Coronary artery (tissue), 2 donors: Measurements from ENCODE around the gene TSPAN5.

Experiments
- DNase-seq: peaks from one replicate; pipeline ENCODE4 v3.0.0-alpha.2; 2017; ENCODE audit warnings: low spot score
- H3K27ac ChIP-seq, 2 donors: fragments of 200-600 bp; sonication (generic); one replicate each; pipeline ENCODE4 v1.5.1; 2016 to 2019
- H3K4me3 ChIP-seq: fragments of 200-600 bp; sonication (generic); 2 replicates; pipeline ENCODE4 v1.5.1; 2016; ENCODE audit warnings: mild to moderate bottlenecking, moderate library complexity
- CTCF ChIP-seq: fragments of 200-600 bp; sonication (generic); IDR thresholded peaks from one replicate; pipeline ENCODE4 v1.5.1; 2019; ENCODE audit warnings: antibody characterized with exemption

TSPAN5 gene

DNA sequence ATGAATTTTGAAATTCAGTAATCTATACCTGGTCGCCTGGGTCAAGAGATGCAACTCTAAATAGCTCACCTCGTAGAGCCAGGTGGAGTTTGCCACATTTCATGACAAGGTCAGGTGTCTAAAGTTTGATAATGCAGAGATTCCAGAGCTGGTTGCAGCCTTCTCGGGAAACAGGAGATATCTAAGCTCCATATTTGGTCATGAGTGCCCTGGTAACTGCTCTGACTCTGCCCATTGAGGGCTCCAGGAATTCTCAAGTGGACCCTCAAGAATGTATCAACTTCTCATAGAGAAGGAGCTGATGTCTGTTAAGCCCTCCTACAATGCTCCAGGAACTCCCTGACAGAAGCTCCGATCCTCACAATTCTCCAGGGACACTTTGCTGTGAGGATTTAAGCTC, 33.2 kb upstream of the TSPAN5 start:
- no peak for TF ChIP-seq CTCF
- DNase-seq, result no peak
- H3K27ac ChIP-seq, result no peak overlapping the region
- no peak overlapping the region for H3K4me3 ChIP-seq

DNA sequence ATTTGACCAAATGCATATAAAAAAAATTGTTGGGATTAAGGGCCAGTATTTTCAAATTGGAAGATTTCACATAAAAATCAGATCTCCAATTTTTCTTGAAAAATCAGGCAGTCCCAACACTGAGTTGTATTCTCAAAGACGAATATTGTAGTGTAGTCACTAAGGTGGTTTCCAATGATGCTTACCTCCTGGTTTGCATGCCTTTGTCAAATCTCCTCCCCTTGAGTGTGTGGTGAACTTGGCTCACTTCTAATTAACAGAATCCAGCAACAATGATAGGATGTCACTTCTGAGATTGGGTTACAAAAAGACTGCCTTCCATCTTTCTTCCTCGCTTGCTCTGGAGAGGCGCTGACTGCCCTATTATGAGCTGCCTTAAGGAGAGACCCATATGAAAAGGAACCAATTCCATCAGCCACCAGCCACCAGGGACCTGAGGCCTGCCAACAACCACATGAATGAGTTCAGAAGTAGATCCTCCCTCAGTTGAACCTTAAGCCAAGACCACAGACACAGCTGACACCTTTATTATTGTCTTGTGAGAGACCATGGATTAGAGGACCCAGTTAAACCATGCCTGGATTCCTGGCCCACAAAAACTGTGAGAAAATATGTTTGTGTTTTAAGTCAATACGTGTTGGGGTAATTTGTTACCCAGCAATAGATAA, 31.2 kb upstream of the TSPAN5 start:
- Histone ChIP-seq H3K4me3 (no peak overlapping the region), H3K27ac (no peak overlapping the region)
- no peak for DNase-seq
- TF ChIP-seq CTCF, result no peak

- no peak for DNase-seq
- no peak for TF ChIP-seq CTCF
- H3K27ac ChIP-seq, result no peak overlapping the region
- no peak overlapping the region for H3K4me3 ChIP-seq
Measured at GRCh38 chr4:98688411-98689290, 30.2 kb upstream of the TSPAN5 start.

DNA sequence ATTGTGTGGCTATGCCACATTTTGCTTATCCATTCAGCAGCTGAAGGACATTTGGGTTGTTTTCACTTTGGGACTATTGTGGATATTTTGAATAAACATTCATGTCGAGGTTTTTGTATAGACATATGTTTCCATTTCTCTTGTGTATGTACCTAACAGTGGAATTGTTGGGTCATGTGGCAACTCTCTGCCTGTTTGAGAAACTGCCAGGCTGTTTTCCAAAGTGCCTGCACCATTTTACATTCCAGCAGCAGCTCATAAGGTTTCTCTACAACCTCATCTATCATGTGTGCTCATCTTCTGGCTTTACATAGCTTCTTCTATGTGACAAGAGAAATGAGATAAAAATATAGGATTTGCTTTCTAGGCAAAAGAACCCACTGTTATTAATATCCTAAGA, 29.5 kb upstream of the TSPAN5 start:
- Histone ChIP-seq H3K4me3 (no peak overlapping the region), H3K27ac (no peak overlapping the region)
- DNase-seq, result no peak
- TF ChIP-seq CTCF, result no peak

DNA sequence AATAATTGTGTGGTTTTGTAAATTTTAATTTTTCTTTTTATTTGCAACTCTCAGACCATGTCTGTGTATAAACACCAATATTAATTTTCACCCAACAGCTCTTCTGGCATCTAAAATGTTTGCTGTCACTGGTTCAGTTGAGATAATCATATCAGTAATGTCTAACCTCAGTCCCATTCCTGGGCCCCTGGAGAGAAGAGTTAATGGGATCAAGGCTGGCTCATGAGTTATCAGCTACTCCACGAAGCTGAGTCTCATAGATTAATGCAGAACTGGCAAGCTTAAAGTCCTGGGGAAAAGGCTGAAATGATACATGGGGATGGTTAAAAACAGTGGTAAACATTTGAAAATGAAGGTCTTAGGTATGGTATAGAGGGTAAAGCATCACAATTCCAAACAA, 28.4 kb upstream of the TSPAN5 start:
- H3K4me3 ChIP-seq, result no peak overlapping the region
- no peak for TF ChIP-seq CTCF
- DNase-seq, result no peak
- no peak overlapping the region for H3K27ac ChIP-seq

DNA sequence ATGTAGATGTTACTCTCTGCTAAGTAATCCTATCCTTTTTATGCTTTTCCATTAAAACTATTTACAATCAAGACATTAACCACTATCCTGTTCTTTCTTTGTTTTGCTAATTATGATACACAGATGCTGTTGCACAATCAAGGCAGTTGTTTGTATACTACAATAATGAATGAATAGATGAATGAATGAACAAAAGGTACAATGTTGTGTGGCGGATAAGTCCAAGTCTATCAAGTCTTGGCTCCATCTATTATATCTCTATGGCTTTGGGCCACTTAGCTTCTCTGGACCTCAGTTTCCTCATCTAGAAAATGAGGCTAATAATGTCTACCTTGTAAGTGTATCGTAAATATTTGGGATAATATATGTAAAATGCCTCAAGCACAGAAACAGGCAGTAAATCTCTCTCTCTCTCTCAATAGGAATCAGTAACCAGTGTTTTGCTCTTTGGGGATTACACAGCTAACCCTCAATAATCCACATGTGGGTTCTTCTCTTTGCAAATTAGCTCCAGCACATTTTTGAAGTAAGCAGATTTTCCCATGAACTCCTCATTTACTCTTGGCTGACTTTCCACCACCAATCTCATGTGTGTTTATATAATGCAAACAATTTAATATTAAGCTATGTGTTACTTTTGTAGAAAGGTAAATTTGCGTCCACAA, 27.8 kb upstream of the TSPAN5 start:
- Histone ChIP-seq H3K27ac (no peak overlapping the region), H3K4me3 (no peak overlapping the region)
- no peak for DNase-seq
- TF ChIP-seq CTCF, result no peak
